Ishikawa (cell line): Measurements from ENCODE around the gene MDC1.

Experiments used
- CEBPB ChIP-seq: IDR thresholded peaks from 2 replicates; pipeline ENCODE4 v1.6.1; 2012
- CREB1 ChIP-seq: IDR thresholded peaks from 2 replicates; pipeline ENCODE4 v1.6.1; 2012; ENCODE audit warnings: low read depth
- EGR1 ChIP-seq: IDR thresholded peaks from 2 replicates; pipeline ENCODE4 v1.6.1; 2012
- EP300 ChIP-seq: IDR thresholded peaks from 2 replicates; pipeline ENCODE4 v1.6.1; 2012; ENCODE audit warnings: borderline replicate concordance
- FOXM1 ChIP-seq: IDR thresholded peaks from 2 replicates; pipeline ENCODE4 v1.6.1; 2012; ENCODE audit warnings: low read depth, borderline replicate concordance
- NFIC ChIP-seq: IDR thresholded peaks from 2 replicates; pipeline ENCODE4 v1.6.1; 2012
- RAD21 ChIP-seq: IDR thresholded peaks from 2 replicates; pipeline ENCODE4 v1.6.1; 2012; ENCODE audit warnings: low read depth
- REST ChIP-seq: IDR thresholded peaks from 2 replicates; pipeline ENCODE4 v1.6.1; 2012; ENCODE audit warnings: low read depth, mild to moderate bottlenecking
- TAF1 ChIP-seq: IDR thresholded peaks from 2 replicates; pipeline ENCODE4 v1.6.1; 2012; ENCODE audit warnings: low read depth, mild to moderate bottlenecking
- TCF12 ChIP-seq: IDR thresholded peaks from 2 replicates; pipeline ENCODE4 v1.6.1; 2012; ENCODE audit warnings: low read depth
- TEAD4 ChIP-seq: IDR thresholded peaks from 2 replicates; pipeline ENCODE4 v1.6.1; 2012
- YY1 ChIP-seq: IDR thresholded peaks from 2 replicates; pipeline ENCODE4 v1.6.1; 2012; ENCODE audit warnings: low read depth
- ZBTB7A ChIP-seq: IDR thresholded peaks from 2 replicates; pipeline ENCODE4 v1.6.1; 2012; ENCODE audit warnings: low read depth
- TF ChIP-seq, protein P1 (sequence below): IDR thresholded peaks from 2 replicates; pipeline ENCODE4 v1.6.1; 2012
- TF ChIP-seq, protein P2 (sequence below): IDR thresholded peaks from 2 replicates; pipeline ENCODE4 v1.6.1; 2012

Gene MDC1

GRCh38 chr6:30723159-30723842 lies 6.2 kb upstream of the MDC1 start:
- 0 out of 2 replicates have a peak, but pooled peaks have one; percentile 4 for TF ChIP-seq EP300

- no peak for TF ChIP-seq REST
- TF ChIP-seq FOXM1: no peak
- no peak for TF ChIP-seq TCF12
- no peak for TF ChIP-seq EGR1
- peak; percentile 15; the same call in 1 of the 2 replicates for TF ChIP-seq TEAD4
- peak; percentile 66 for TF ChIP-seq RAD21
- no peak for TF ChIP-seq ZBTB7A
- no peak for TF ChIP-seq NFIC
Observed at GRCh38 chr6:30722280-30723112, 5.4 kb upstream of the MDC1 start.

- TF ChIP-seq FOXM1: no peak
- TF ChIP-seq TEAD4: peak; percentile 63
- TF ChIP-seq ZBTB7A: peak; percentile 74; the same call in 1 of the 2 replicates
- TF ChIP-seq TAF1: peak; percentile 7; the same call in 1 of the 2 replicates
- TF ChIP-seq YY1: 0 out of 2 replicates have a peak, but pooled peaks have one; percentile 30
- no peak for TF ChIP-seq NFIC
- no peak; the same call in 1 of the 2 replicates for TF ChIP-seq EP300
- 0 out of 2 replicates have a peak, but pooled peaks have one; percentile 41 for TF ChIP-seq CREB1
- 0 out of 2 replicates have a peak, but pooled peaks have one; percentile 27 for TF ChIP-seq CEBPB
- peak; percentile 46; the same call in 1 of the 2 replicates for TF ChIP-seq EGR1
- TF ChIP-seq, protein P1, sequence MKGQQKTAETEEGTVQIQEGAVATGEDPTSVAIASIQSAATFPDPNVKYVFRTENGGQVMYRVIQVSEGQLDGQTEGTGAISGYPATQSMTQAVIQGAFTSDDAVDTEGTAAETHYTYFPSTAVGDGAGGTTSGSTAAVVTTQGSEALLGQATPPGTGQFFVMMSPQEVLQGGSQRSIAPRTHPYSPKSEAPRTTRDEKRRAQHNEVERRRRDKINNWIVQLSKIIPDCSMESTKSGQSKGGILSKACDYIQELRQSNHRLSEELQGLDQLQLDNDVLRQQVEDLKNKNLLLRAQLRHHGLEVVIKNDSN: peak; percentile 97
- TF ChIP-seq REST: no peak
- TF ChIP-seq, protein P2, sequence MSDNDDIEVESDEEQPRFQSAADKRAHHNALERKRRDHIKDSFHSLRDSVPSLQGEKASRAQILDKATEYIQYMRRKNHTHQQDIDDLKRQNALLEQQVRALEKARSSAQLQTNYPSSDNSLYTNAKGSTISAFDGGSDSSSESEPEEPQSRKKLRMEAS: peak; percentile 83
- no peak for TF ChIP-seq RAD21
- TF ChIP-seq TCF12: no peak
Observed at GRCh38 chr6:30721198-30722024, 4.3 kb upstream of the MDC1 start.

DNA sequence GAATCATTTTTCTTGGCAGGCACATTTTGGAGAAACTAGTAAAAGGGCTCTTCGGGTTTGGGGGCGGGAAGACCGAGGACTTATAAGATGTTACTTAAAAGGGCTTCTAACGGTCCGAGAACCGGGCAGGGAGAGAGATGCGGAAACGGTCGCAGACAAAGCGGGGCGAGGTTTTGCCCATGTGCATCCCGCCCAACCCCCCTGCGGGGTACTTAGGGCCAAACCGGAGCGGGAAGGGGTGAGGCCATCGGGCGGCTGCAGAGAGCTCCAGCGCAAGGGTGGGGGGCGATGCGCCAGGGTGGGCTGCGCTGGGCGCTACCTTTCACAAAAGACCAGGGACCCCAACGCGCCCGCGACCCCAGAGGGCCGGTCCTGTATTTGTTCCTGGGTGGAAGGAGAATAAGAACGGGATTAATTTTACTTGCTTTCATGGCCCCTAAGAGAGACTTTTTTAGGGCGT lies 3.7 kb upstream of the MDC1 start:
- TF ChIP-seq TCF12 (no peak), ZBTB7A (no peak; the same call in 1 of the 2 replicates), TAF1 (no peak), CEBPB (no peak), FOXM1 (no peak)
- TF ChIP-seq, protein P2: peak; percentile 29; the same call in 1 of the 2 replicates
